Ovary (tissue), 9 donors: Measurements from ENCODE around the gene ARMH3. TPM values are rescaled to one million over a fixed set of nuclear protein-coding genes. Genes with fewer than 3 reads are reported as not detected.

Experiments
- DNase-seq, 5 donors: peaks; one replicate each; pipeline ENCODE4 v3.0.0-alpha.2; 2019 to 2020
- H3K27ac ChIP-seq, 2 donors: fragments of 200-600 bp; one replicate each; pipeline versions ENCODE4 v1.5.1 to v1.8.0; 2019 to 2022
- H3K27me3 ChIP-seq: fragments of 200-600 bp; one replicate; pipeline ENCODE4 v1.8.0; 2022
- H3K36me3 ChIP-seq: fragments of 200-600 bp; sonication (generic); one replicate; pipeline ENCODE4 v1.5.1; 2019
- H3K4me1 ChIP-seq: one replicate; pipeline ENCODE4 v1.8.1; 2013; ENCODE audit warnings: mild to moderate bottlenecking, moderate library complexity; ENCODE audit not compliant: insufficient read depth
- H3K4me3 ChIP-seq: fragments of 200-600 bp; sonication (generic); one replicate; pipeline ENCODE4 v1.5.1; 2017
- H3K9me3 ChIP-seq, 2 donors: fragments of 200-600 bp in 1 of 2; sonication (generic) in 1 of 2; one replicate each; pipeline versions ENCODE4 v1.5.1 to v1.8.1; 2013 to 2019; ENCODE audit warnings: mild to moderate bottlenecking in 1 of 2, moderate library complexity in 1 of 2
- EP300 ChIP-seq: sonication (generic); formaldehyde crosslinking; IDR thresholded peaks from one replicate; pipeline ENCODE4 v1.6.1; 2017; ENCODE audit warnings: antibody characterized with exemption
- POLR2A ChIP-seq: fragments of 450-650 bp; IDR thresholded peaks from one replicate; pipeline ENCODE4 v1.6.1; 2017; ENCODE audit warnings: antibody characterized with exemption, mild to moderate bottlenecking, moderate library complexity
- WGBS, 3 donors: extraction: QIAGEN DNeasy Blood & Tissue Kit in 1 of 3; methylation state at CpG; one replicate each; pipeline versions ENCODE4 v1.1.5 to v1.1.7; 2013 to 2017; 5-methylcytosine and 5-hydroxymethylcytosine counted together
- intact Hi-C, 4 donors: fragments of 100-400 bp; cut with DNase I; formaldehyde crosslinking; loops; one replicate each; pipeline versions ENCODE4 v1.11.0 to v1.15.1; 2022 to 2023
- polyA plus RNA-seq, 2 donors: library from polyadenylated mRNA; stranded (reverse); fragments of 200-250 nt in 1 of 2; fragments of 350-450 nt in 1 of 2; fragmentation: Illumina TruSeq in 1 of 2; extraction: RNeasy Lipid Tissue Mini Kit (QIAGEN cat#74804) in 1 of 2; gene quantifications; one replicate each; pipeline ENCODE4 v1.2.3, GENCODE V29; 2013 to 2014
- total RNA-seq, 7 donors: library from RNA; depleted of rRNA in 2 of 7; stranded (reverse); fragments of >200 nt in 2 of 7; fragmentation: NEBNext Ultra II Directional in 3 of 7; extraction: Animal tissue kit (Norgen Biotek cat#: 25700) in 3 of 7; gene quantifications; one replicate each; pipeline versions ENCODE4 v1.1.0 to v1.2.4, GENCODE V29; 2016 to 2023
- TF ChIP-seq, protein P1 (sequence below), 3 donors: fragments of 450-650 bp in 2 of 3; fragments of 200-600 bp in 1 of 3; IDR thresholded peaks; one replicate each; pipeline versions ENCODE4 v1.5.1 to v1.8.0; 2016 to 2022; ENCODE audit warnings: antibody characterized with exemption in 3 of 3, mild to moderate bottlenecking in 1 of 3
- donor health status: DM: no; HTN: no; CAD: no; lungs with moderate emphysema.
- donor health status: DM: no; HTN: no; CAD: no.
- donor health status: Bipolar disorder and iron deficiency.
- donor health status: DM: yes; HTN: yes; CAD: no.
- donor health status: DM: no; HTN: no; CAD: no.
- donor health status: DM: yes; HTN: yes; CAD: no.

ARMH3 gene
- total and polyA plus RNA-seq, 9 donors, result 9.1 to 24.2 (median 18.1) TPM

DNA sequence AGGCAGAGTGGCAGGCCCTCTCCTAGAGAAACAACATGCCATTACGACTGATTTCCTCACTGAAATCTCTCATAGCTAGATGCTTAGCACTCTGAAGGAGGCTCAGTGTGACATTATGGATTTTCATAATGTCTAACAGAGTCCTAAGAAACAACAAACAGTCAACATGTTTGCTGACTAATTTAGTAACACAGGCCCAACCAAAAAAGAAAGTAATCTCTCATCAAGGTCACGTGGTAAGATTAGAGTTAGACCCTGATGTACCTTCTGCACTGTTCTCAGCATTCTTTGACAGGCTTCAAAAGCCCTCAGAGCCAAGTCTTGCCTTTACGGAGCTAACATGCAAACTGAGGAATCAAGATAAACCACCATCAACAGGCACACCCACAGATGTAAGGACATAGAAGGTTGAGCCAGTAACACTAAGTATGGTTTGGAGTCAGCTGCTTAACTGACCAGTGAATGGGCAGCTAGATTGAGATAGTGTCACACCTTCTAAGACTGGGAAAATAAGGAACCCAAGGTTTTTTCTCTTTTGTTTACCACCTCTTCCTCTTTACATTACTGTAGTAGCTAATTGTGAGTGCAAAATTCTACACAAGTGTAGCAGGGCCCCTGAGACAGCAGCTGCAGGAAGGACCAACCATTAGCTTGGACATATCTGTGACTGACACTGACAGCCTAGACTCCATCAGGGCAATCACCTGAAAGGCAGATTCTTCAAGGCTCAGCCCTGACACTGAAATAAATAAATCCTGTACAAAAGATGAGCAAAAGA, 197.1 kb downstream of the ARMH3 start:
- H3K9me3 ChIP-seq, result no peaks in the 10 kb centered on the region
- no peaks in the 10 kb centered on the region for H3K27me3 ChIP-seq
- H3K36me3 ChIP-seq, result no peaks in the 10 kb centered on the region
- intact Hi-C loops, result no loop called here
- H3K4me1 ChIP-seq, result no peaks in the 10 kb centered on the region
- 61 to 92% (median 90%) methylated on average over 3 of the region's 3 CpGs for WGBS, 3 donors
- H3K27ac ChIP-seq, result no peak overlapping the region
- no peak for TF ChIP-seq EP300
- TF ChIP-seq, protein P1, sequence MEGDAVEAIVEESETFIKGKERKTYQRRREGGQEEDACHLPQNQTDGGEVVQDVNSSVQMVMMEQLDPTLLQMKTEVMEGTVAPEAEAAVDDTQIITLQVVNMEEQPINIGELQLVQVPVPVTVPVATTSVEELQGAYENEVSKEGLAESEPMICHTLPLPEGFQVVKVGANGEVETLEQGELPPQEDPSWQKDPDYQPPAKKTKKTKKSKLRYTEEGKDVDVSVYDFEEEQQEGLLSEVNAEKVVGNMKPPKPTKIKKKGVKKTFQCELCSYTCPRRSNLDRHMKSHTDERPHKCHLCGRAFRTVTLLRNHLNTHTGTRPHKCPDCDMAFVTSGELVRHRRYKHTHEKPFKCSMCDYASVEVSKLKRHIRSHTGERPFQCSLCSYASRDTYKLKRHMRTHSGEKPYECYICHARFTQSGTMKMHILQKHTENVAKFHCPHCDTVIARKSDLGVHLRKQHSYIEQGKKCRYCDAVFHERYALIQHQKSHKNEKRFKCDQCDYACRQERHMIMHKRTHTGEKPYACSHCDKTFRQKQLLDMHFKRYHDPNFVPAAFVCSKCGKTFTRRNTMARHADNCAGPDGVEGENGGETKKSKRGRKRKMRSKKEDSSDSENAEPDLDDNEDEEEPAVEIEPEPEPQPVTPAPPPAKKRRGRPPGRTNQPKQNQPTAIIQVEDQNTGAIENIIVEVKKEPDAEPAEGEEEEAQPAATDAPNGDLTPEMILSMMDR (IDR thresholded peaks at IDR 0.05), result no peak
- TF ChIP-seq POLR2A, result no peak
- H3K4me3 ChIP-seq, result no peak overlapping the region
- DNase-seq, result no peak

DNA sequence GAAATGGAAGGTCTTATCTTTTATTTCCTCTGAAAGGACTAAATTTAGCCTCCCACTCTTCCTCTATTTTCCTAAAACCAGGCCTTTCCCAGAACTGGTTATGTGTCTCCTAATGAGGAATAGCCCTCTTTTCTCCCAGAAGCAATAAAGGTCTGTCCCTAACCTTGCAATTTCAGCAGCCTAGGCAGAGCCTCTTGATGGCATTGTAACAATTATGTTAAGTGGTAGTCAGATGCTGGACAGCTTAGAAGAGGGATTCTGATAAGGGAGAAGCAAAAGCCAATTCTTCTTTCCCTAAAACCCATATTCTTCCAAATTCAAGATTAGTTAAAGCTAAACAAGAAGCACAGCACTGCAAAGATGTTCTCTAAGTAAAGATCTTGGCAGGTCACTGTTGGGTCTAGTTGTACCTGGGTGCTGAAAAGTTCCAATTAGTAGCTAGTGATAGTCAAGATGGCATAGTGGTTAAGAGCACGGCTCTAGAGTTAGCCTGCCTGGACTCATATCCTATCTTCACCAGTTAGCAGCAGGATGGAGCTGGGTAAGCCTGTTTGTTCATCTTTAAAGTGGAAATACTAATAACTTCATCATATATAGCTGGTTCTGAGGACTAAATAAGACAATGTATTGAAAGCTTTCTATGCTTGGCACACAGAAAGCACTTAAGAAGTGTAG, 198.0 kb downstream of the ARMH3 start:
- Histone ChIP-seq H3K9me3 (no peaks in the 10 kb centered on the region), H3K4me1 (no peaks in the 10 kb centered on the region), H3K27ac (no peak overlapping the region), H3K36me3 (no peaks in the 10 kb centered on the region), H3K27me3 (no peaks in the 10 kb centered on the region), H3K4me3 (no peak overlapping the region)
- no peak for DNase-seq
- 0 to 97% (median 96%) methylated on average over 1 of the region's 1 CpG for whole genome bisulfite sequencing, 3 donors
- no peak for TF ChIP-seq POLR2A
- TF ChIP-seq, protein P1 (IDR thresholded peaks at IDR 0.05), result no peak
- TF ChIP-seq EP300, result no peak
- intact Hi-C loops, result no loop called here

DNA sequence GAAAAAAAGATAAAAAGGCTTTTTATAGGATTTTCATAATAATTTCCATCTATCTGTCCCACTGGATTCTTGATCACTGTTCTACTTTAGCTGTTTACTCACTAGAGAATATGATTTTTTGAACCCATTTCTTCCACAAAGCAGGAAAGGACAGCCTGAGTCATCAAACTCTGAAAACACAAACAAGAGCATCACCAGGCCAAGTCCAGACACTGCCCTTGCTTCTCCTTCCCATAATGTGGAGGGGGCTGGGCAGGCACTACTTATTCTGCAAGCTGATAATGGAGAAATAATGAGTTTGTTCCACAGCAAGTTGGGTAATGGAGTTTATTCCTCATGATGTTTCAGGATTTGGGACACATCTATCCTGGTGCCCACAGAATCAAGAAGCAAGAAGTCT, 199.3 kb downstream of the ARMH3 start:
- intact Hi-C loops, result no loop called here
- Histone ChIP-seq H3K4me3 (no peak overlapping the region), H3K4me1 (no peaks in the 10 kb centered on the region), H3K36me3 (no peaks in the 10 kb centered on the region), H3K27ac (no peak overlapping the region), H3K9me3 (no peaks in the 10 kb centered on the region), H3K27me3 (no peaks in the 10 kb centered on the region)
- TF ChIP-seq EP300 (no peak), POLR2A (no peak)
- TF ChIP-seq, protein P1 (IDR thresholded peaks at IDR 0.05), result no peak
- no peak for DNase-seq

DNA sequence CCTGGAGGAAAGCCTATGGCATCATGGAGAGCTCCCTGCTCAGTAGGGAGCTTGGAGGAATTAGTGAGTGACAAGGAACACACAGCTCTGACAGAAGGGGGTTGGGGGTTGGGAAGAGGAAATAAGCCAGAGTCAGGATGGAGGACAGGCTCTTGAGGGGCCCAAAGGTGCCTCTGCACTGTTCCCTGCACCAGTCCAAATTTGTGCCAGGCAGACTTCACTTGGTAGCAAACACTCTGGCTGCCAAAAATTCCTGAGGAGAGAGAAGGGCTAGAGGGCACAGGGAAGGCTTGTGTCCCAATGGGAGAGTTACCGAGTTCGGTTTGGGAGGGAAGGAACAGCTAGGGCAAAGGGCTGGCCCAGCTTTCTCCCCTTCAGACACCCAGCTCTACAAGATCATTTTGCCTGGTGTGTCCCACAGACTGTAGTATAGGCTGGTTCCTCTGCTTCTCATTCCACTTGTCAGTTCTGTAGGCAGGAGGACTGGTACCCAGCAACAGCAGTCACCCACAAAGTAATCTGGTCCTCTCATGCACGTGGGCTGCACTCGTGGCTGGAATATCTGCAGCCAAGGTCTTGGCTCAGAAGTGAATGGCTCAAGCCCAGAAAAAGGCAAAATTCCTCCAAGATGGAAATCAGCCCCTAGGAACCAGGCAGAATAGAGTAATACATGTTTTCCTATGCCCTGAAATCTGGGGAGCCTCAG, 204.4 kb downstream of the ARMH3 start:
- H3K9me3 ChIP-seq, result no peaks in the 10 kb centered on the region
- H3K27me3 ChIP-seq, result no peaks in the 10 kb centered on the region
- no peak overlapping the region for H3K4me3 ChIP-seq
- H3K36me3 ChIP-seq, result no peaks in the 10 kb centered on the region
- no peak overlapping the region for H3K27ac ChIP-seq
- intact Hi-C loops, result no loop called here
- WGBS, 3 donors, result 38 to 45% (median 42%) methylated on average over 4 of the region's 4 CpGs
- no peak for DNase-seq
- H3K4me1 ChIP-seq, result no peaks in the 10 kb centered on the region
- TF ChIP-seq EP300, result no peak
